WTC11 (cell line): ENCODE data around the gene NUDT4B.
"Not testable (repeated sequence)": the region's sequence is repeated elsewhere in the genome, so short reads cannot be mapped to it uniquely, and the experiment has no call there.

Source experiments
- ESRRA ChIP-seq: sonication (generic); formaldehyde crosslinking; IDR thresholded peaks from 2 replicates; pipeline ENCODE4 v1.8.1; 2022; ENCODE audit warnings: mild to moderate bottlenecking, missing genetic modification reagents, borderline replicate concordance
- ETV6 ChIP-seq: sonication (generic); formaldehyde crosslinking; IDR thresholded peaks from 2 replicates; pipeline ENCODE4 v1.8.1; 2022; ENCODE audit warnings: mild to moderate bottlenecking, missing genetic modification reagents
- MYBL2 ChIP-seq: sonication (generic); formaldehyde crosslinking; IDR thresholded peaks from 2 replicates; pipeline ENCODE4 v1.8.1; 2023; ENCODE audit warnings: mild to moderate bottlenecking, moderate library complexity, missing genetic modification reagents
- TP53 ChIP-seq: sonication (generic); formaldehyde crosslinking; IDR thresholded peaks from 2 replicates; pipeline ENCODE4 v1.8.1; 2023; ENCODE audit warnings: mild to moderate bottlenecking, missing genetic modification reagents
- ZBTB21 ChIP-seq: sonication (generic); formaldehyde crosslinking; IDR thresholded peaks from 2 replicates; pipeline ENCODE4 v1.8.1; 2023; ENCODE audit warnings: mild to moderate bottlenecking, missing genetic modification reagents, borderline replicate concordance
- TF ChIP-seq, protein P1 (sequence below): sonication (generic); formaldehyde crosslinking; IDR thresholded peaks from 2 replicates; pipeline ENCODE4 v1.8.0; 2022; ENCODE audit warnings: mild to moderate bottlenecking, missing genetic modification reagents
- TF ChIP-seq, protein P2 (sequence below): fragments of 200-600 bp; IDR thresholded peaks from 2 replicates; pipeline ENCODE4 v1.8.0; 2022; ENCODE audit warnings: antibody characterized with exemption
- TF ChIP-seq, protein P3 (sequence below): sonication (generic); formaldehyde crosslinking; IDR thresholded peaks from 2 replicates; pipeline ENCODE4 v1.8.1; 2023; ENCODE audit warnings: mild to moderate bottlenecking, missing genetic modification reagents, moderate library complexity
- TF ChIP-seq, protein P4 (sequence below): sonication (generic); formaldehyde crosslinking; IDR thresholded peaks from 2 replicates; pipeline ENCODE4 v1.8.0; 2022; ENCODE audit warnings: missing genetic modification reagents
- TF ChIP-seq, protein P5 (sequence below): sonication (generic); formaldehyde crosslinking; IDR thresholded peaks from 2 replicates; pipeline ENCODE4 v1.8.1; 2023; ENCODE audit warnings: mild to moderate bottlenecking, missing genetic modification reagents, moderate library complexity
- TF ChIP-seq, protein P6 (sequence below): fragments of 250-450 bp; sonication (Bioruptor Pico); IDR thresholded peaks from 2 replicates; pipeline ENCODE4 v1.9.0; 2021; ENCODE audit warnings: mild to moderate bottlenecking, borderline replicate concordance
- TF ChIP-seq, protein P7 (sequence below): sonication (generic); formaldehyde crosslinking; IDR thresholded peaks from 2 replicates; pipeline ENCODE4 v1.8.0; 2022; ENCODE audit warnings: mild to moderate bottlenecking, missing genetic modification reagents

DNA sequence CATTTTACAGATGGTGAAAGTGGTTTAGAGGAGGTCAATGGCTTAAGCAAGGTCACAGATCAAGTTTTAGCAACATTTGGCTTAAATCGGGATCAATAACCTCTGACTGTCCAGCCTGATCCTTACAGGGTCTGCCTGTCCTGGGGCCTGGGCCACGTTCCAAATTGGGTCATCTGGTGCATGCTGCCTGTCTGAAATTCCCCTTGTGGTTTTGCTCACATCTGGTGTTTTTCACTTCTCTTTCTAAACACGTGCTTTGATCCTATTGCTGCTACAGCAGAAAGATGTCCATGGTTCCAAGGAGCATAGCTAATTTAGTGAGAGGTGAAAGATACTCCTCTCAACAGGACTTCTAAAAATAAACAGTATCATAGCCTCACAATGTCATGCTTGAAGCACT is 19.4 kb upstream of the NUDT4B start:
- TF ChIP-seq, protein P1, sequence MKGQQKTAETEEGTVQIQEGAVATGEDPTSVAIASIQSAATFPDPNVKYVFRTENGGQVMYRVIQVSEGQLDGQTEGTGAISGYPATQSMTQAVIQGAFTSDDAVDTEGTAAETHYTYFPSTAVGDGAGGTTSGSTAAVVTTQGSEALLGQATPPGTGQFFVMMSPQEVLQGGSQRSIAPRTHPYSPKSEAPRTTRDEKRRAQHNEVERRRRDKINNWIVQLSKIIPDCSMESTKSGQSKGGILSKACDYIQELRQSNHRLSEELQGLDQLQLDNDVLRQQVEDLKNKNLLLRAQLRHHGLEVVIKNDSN (CRISPR knock-in tag) = not testable (repeated sequence)
- not testable (repeated sequence) for TF ChIP-seq ZBTB21; ESRRA (CRISPR knock-in tag); ETV6; MYBL2 (CRISPR knock-in tag); TP53 (CRISPR knock-in tag)
- TF ChIP-seq, protein P2, sequence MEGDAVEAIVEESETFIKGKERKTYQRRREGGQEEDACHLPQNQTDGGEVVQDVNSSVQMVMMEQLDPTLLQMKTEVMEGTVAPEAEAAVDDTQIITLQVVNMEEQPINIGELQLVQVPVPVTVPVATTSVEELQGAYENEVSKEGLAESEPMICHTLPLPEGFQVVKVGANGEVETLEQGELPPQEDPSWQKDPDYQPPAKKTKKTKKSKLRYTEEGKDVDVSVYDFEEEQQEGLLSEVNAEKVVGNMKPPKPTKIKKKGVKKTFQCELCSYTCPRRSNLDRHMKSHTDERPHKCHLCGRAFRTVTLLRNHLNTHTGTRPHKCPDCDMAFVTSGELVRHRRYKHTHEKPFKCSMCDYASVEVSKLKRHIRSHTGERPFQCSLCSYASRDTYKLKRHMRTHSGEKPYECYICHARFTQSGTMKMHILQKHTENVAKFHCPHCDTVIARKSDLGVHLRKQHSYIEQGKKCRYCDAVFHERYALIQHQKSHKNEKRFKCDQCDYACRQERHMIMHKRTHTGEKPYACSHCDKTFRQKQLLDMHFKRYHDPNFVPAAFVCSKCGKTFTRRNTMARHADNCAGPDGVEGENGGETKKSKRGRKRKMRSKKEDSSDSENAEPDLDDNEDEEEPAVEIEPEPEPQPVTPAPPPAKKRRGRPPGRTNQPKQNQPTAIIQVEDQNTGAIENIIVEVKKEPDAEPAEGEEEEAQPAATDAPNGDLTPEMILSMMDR = not testable (repeated sequence)
- TF ChIP-seq, protein P3, sequence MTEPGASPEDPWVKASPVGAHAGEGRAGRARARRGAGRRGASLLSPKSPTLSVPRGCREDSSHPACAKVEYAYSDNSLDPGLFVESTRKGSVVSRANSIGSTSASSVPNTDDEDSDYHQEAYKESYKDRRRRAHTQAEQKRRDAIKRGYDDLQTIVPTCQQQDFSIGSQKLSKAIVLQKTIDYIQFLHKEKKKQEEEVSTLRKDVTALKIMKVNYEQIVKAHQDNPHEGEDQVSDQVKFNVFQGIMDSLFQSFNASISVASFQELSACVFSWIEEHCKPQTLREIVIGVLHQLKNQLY (CRISPR knock-in tag) = not testable (repeated sequence)
- TF ChIP-seq, protein P4, sequence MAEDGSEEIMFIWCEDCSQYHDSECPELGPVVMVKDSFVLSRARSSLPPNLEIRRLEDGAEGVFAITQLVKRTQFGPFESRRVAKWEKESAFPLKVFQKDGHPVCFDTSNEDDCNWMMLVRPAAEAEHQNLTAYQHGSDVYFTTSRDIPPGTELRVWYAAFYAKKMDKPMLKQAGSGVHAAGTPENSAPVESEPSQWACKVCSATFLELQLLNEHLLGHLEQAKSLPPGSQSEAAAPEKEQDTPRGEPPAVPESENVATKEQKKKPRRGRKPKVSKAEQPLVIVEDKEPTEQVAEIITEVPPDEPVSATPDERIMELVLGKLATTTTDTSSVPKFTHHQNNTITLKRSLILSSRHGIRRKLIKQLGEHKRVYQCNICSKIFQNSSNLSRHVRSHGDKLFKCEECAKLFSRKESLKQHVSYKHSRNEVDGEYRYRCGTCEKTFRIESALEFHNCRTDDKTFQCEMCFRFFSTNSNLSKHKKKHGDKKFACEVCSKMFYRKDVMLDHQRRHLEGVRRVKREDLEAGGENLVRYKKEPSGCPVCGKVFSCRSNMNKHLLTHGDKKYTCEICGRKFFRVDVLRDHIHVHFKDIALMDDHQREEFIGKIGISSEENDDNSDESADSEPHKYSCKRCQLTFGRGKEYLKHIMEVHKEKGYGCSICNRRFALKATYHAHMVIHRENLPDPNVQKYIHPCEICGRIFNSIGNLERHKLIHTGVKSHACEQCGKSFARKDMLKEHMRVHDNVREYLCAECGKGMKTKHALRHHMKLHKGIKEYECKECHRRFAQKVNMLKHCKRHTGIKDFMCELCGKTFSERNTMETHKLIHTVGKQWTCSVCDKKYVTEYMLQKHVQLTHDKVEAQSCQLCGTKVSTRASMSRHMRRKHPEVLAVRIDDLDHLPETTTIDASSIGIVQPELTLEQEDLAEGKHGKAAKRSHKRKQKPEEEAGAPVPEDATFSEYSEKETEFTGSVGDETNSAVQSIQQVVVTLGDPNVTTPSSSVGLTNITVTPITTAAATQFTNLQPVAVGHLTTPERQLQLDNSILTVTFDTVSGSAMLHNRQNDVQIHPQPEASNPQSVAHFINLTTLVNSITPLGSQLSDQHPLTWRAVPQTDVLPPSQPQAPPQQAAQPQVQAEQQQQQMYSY = not testable (repeated sequence)
- TF ChIP-seq, protein P5, sequence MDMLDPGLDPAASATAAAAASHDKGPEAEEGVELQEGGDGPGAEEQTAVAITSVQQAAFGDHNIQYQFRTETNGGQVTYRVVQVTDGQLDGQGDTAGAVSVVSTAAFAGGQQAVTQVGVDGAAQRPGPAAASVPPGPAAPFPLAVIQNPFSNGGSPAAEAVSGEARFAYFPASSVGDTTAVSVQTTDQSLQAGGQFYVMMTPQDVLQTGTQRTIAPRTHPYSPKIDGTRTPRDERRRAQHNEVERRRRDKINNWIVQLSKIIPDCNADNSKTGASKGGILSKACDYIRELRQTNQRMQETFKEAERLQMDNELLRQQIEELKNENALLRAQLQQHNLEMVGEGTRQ (CRISPR knock-in tag) = not testable (repeated sequence)
- TF ChIP-seq, protein P6, sequence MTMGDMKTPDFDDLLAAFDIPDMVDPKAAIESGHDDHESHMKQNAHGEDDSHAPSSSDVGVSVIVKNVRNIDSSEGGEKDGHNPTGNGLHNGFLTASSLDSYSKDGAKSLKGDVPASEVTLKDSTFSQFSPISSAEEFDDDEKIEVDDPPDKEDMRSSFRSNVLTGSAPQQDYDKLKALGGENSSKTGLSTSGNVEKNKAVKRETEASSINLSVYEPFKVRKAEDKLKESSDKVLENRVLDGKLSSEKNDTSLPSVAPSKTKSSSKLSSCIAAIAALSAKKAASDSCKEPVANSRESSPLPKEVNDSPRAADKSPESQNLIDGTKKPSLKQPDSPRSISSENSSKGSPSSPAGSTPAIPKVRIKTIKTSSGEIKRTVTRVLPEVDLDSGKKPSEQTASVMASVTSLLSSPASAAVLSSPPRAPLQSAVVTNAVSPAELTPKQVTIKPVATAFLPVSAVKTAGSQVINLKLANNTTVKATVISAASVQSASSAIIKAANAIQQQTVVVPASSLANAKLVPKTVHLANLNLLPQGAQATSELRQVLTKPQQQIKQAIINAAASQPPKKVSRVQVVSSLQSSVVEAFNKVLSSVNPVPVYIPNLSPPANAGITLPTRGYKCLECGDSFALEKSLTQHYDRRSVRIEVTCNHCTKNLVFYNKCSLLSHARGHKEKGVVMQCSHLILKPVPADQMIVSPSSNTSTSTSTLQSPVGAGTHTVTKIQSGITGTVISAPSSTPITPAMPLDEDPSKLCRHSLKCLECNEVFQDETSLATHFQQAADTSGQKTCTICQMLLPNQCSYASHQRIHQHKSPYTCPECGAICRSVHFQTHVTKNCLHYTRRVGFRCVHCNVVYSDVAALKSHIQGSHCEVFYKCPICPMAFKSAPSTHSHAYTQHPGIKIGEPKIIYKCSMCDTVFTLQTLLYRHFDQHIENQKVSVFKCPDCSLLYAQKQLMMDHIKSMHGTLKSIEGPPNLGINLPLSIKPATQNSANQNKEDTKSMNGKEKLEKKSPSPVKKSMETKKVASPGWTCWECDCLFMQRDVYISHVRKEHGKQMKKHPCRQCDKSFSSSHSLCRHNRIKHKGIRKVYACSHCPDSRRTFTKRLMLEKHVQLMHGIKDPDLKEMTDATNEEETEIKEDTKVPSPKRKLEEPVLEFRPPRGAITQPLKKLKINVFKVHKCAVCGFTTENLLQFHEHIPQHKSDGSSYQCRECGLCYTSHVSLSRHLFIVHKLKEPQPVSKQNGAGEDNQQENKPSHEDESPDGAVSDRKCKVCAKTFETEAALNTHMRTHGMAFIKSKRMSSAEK (CRISPR knock-in tag) = not testable (repeated sequence)
- TF ChIP-seq, protein P7, sequence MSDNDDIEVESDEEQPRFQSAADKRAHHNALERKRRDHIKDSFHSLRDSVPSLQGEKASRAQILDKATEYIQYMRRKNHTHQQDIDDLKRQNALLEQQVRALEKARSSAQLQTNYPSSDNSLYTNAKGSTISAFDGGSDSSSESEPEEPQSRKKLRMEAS = not testable (repeated sequence)
